Uterus (tissue), 4 donors: ENCODE measurements around the gene MYO1F. TPM values are rescaled to one million over a fixed set of nuclear protein-coding genes. Genes with fewer than 3 reads are reported as not detected.
"Not testable (repeated sequence)": the region's sequence is repeated elsewhere in the genome, so short reads cannot be mapped to it uniquely, and the experiment has no call there.

Source experiments
- DNase-seq, 2 donors: peaks; one replicate each; pipeline ENCODE4 v3.0.0-alpha.2; 2019 to 2020
- H3K27ac ChIP-seq, 2 donors: fragments of 200-600 bp; sonication (generic); 1 replicate in 1 of 2; 2 replicates in 1 of 2; pipeline ENCODE4 v1.5.1; 2016 to 2018
- H3K27me3 ChIP-seq, 2 donors: fragments of 200-600 bp; sonication (generic); one replicate each; pipeline ENCODE4 v1.5.1; 2018 to 2019; ENCODE audit warnings: control low read depth in 1 of 2
- H3K36me3 ChIP-seq, 2 donors: fragments of 200-600 bp; sonication (generic); one replicate each; pipeline ENCODE4 v1.5.1; 2019; ENCODE audit warnings: control low read depth in 1 of 2
- H3K4me1 ChIP-seq, 2 donors: fragments of 200-600 bp; sonication (generic); one replicate each; pipeline ENCODE4 v1.5.1; 2018 to 2019; ENCODE audit warnings: control low read depth in 1 of 2
- H3K4me3 ChIP-seq, 2 donors: fragments of 200-600 bp; sonication (generic); 1 replicate in 1 of 2; 2 replicates in 1 of 2; pipeline ENCODE4 v1.5.1; 2018 to 2019; ENCODE audit warnings: mild to moderate bottlenecking in 1 of 2
- H3K9me3 ChIP-seq, 2 donors: fragments of 200-600 bp; sonication (generic); one replicate each; pipeline ENCODE4 v1.5.1; 2019; ENCODE audit warnings: control low read depth in 1 of 2
- CTCF ChIP-seq, 4 experiments: fragments of 200-600 bp in 2 of 4; fragments of 450-650 bp in 2 of 4; sonication (generic) in 2 of 4; IDR thresholded peaks; one replicate each; pipeline ENCODE4 v1.5.1; 2016 to 2019; ENCODE audit warnings: antibody characterized with exemption in 4 of 4, mild to moderate bottlenecking in 2 of 4, moderate library complexity in 1 of 4
- POLR2A ChIP-seq, 2 donors: fragments of 450-650 bp; IDR thresholded peaks; one replicate each; pipeline ENCODE4 v1.6.1; 2016; ENCODE audit warnings: antibody characterized with exemption in 2 of 2, mild to moderate bottlenecking in 1 of 2, moderate library complexity in 1 of 2
- intact Hi-C: fragments of 100-400 bp; cut with DNase I; formaldehyde crosslinking; loops from one replicate; pipeline ENCODE4 v1.15.1; 2023; ENCODE audit warnings: low total_unique reads
- total RNA-seq, 4 donors: library from RNA; depleted of rRNA in 3 of 4; stranded (reverse); fragments of >200 nt in 3 of 4; gene quantifications; one replicate each; pipeline versions ENCODE4 v1.1.0 to v1.2.4, GENCODE V29; 2014 to 2023
- donor health status: DM: yes; HTN: yes; CAD: no.

The MYO1F gene
- total RNA-seq, 4 donors from 2014 or later, result 4.1 to 45.9 (median 7.5) TPM

GRCh38 chr19:8561075-8561764 is 16.0 kb downstream of the MYO1F start:
- Histone ChIP-seq H3K36me3 (no peaks in the 10 kb centered on the region), H3K9me3 (no peaks in the 10 kb centered on the region), H3K27me3 (no peaks in the 10 kb centered on the region), H3K4me1 (no peaks in the 10 kb centered on the region), H3K4me3 (no peak overlapping the region), H3K27ac (no peak overlapping the region)
- TF ChIP-seq POLR2A (IDR thresholded peaks at IDR 0.05), result no peak
- TF ChIP-seq CTCF (IDR thresholded peaks at IDR 0.05), result no peak
- intact Hi-C loops, result no loop called here
- no peak for DNase-seq

GRCh38 chr19:8558325-8558724 is 18.9 kb downstream of the MYO1F start:
- no peak for DNase-seq
- TF ChIP-seq POLR2A (IDR thresholded peaks at IDR 0.05), result no peak
- no peak for TF ChIP-seq CTCF (IDR thresholded peaks at IDR 0.05)
- Histone ChIP-seq H3K4me1 (no peaks in the 10 kb centered on the region), H3K9me3 (no peaks in the 10 kb centered on the region), H3K4me3 (no peak overlapping the region), H3K36me3 (no peaks in the 10 kb centered on the region), H3K27ac (no peak overlapping the region), H3K27me3 (no peaks in the 10 kb centered on the region)
- intact Hi-C loops, result no loop called here

- TF ChIP-seq POLR2A (IDR thresholded peaks at IDR 0.05), result no peak
- TF ChIP-seq CTCF (IDR thresholded peaks at IDR 0.05), result no peak
- no peak for DNase-seq
- intact Hi-C loops, result no loop called here
Observed at GRCh38 chr19:8557642-8558238, 19.5 kb downstream of the MYO1F start.

GRCh38 chr19:8553729-8554128 is 23.5 kb downstream of the MYO1F start:
- DNase-seq, H3K36me3 ChIP-seq, H3K4me1 ChIP-seq, H3K27me3 ChIP-seq, H3K9me3 ChIP-seq, H3K4me3 ChIP-seq, intact Hi-C loops, H3K27ac ChIP-seq: not testable (repeated sequence)

More at GRCh38 chr19:8557642-8558238, 19.5 kb downstream of the MYO1F start:
- H3K4me3 ChIP-seq, result no peak overlapping the region
- no peak overlapping the region for H3K27ac ChIP-seq
- H3K9me3 ChIP-seq, result no peaks in the 10 kb centered on the region
- no peaks in the 10 kb centered on the region for H3K36me3 ChIP-seq
- no peaks in the 10 kb centered on the region for H3K27me3 ChIP-seq
- H3K4me1 ChIP-seq, result no peaks in the 10 kb centered on the region

GRCh38 chr19:8552810-8553209 is 24.4 kb downstream of the MYO1F start:
- H3K36me3 ChIP-seq, result no peaks in the 10 kb centered on the region
- DNase-seq, result no peak
- intact Hi-C loops, result no loop called here
- H3K4me1 ChIP-seq, result no peaks in the 10 kb centered on the region
- no peak overlapping the region for H3K4me3 ChIP-seq
- no peaks in the 10 kb centered on the region for H3K9me3 ChIP-seq
- TF ChIP-seq CTCF (IDR thresholded peaks at IDR 0.05) (no peak), POLR2A (IDR thresholded peaks at IDR 0.05) (no peak)
- no peaks in the 10 kb centered on the region for H3K27me3 ChIP-seq
- no peak overlapping the region for H3K27ac ChIP-seq
